CD8-positive, alpha-beta memory T cell (primary cell): ENCODE results near the gene MDFI. TPM values are rescaled to one million over a fixed set of nuclear protein-coding genes. Genes with fewer than 3 reads are reported as not detected.

Experiments used
- CTCF ChIA-PET: fragments of 350-600 bp; sonication (Branson Sonifier 250); formaldehyde crosslinking; loops from one replicate; lab custom pipeline; 2021; ENCODE audit warnings: antibody characterized with exemption; lab: Charles Lee
- POLR2A ChIA-PET: fragments of 350-600 bp; sonication (Branson Sonifier 250); formaldehyde crosslinking; loops from one replicate; lab custom pipeline; 2021; ENCODE audit warnings: antibody characterized with exemption; lab: Charles Lee
- DNase-seq, 5 donors: peaks; one replicate each; pipeline versions ENCODE4 v3.0.0 to v3.0.0-alpha.2; 2020 to 2022; ENCODE audit warnings: mixed read lengths in 1 of 5
- H3K27ac ChIP-seq: one replicate; pipeline ENCODE4 v1.7.0; 2013; ENCODE audit warnings: low read depth, mild to moderate bottlenecking, low read length, moderate library complexity
- H3K27me3 ChIP-seq: 2 replicates; pipeline ENCODE4 v1.7.0; 2013; ENCODE audit warnings: low read length, mild to moderate bottlenecking; ENCODE audit not compliant: insufficient read depth, poor library complexity, severe bottlenecking
- H3K36me3 ChIP-seq: 2 replicates; pipeline ENCODE4 v1.7.0; 2013; ENCODE audit warnings: mild to moderate bottlenecking, low read length, moderate library complexity; ENCODE audit not compliant: insufficient read depth
- H3K4me1 ChIP-seq: 2 replicates; pipeline ENCODE4 v1.7.0; 2013; ENCODE audit warnings: mild to moderate bottlenecking, low read length, moderate library complexity; ENCODE audit not compliant: insufficient read depth
- H3K4me3 ChIP-seq: 2 replicates; pipeline ENCODE4 v1.7.0; 2013; ENCODE audit warnings: mild to moderate bottlenecking, low read length
- H3K9me3 ChIP-seq: 2 replicates; pipeline ENCODE4 v1.7.0; 2013; ENCODE audit warnings: mild to moderate bottlenecking, low read length
- H3K27ac Mint-ChIP-seq, 8 donors: one replicate each; pipeline ENCODE4 v1.8.0; 2020 to 2021; ENCODE audit warnings: mixed read lengths in 8 of 8, mild to moderate bottlenecking in 6 of 8, inconsistent platforms in 3 of 8, moderate library complexity in 3 of 8
- H3K27me3 Mint-ChIP-seq, 2 donors: one replicate each; pipeline ENCODE4 v1.8.0; 2020 to 2021; ENCODE audit warnings: mixed read lengths in 2 of 2, mild to moderate bottlenecking in 1 of 2, moderate library complexity in 1 of 2
- H3K36me3 Mint-ChIP-seq, 3 donors: one replicate each; pipeline ENCODE4 v1.8.0; 2020 to 2021; ENCODE audit warnings: mixed read lengths in 3 of 3, inconsistent platforms in 1 of 3, mild to moderate bottlenecking in 1 of 3
- H3K4me1 Mint-ChIP-seq, 3 donors: one replicate each; pipeline ENCODE4 v1.8.0; 2020 to 2021; ENCODE audit warnings: mixed read lengths in 3 of 3, inconsistent platforms in 1 of 3, mild to moderate bottlenecking in 1 of 3
- H3K4me3 Mint-ChIP-seq, 7 donors: one replicate each; pipeline ENCODE4 v1.8.0; 2020 to 2021; ENCODE audit warnings: mixed read lengths in 7 of 7, mild to moderate bottlenecking in 6 of 7, moderate library complexity in 4 of 7, inconsistent platforms in 2 of 7
- H3K9me3 Mint-ChIP-seq, 5 donors: one replicate each; pipeline ENCODE4 v1.8.0; 2020 to 2022; ENCODE audit warnings: mixed read lengths in 5 of 5, mild to moderate bottlenecking in 3 of 5, moderate library complexity in 2 of 5, inconsistent platforms in 1 of 5
- polyA plus RNA-seq: library from polyadenylated mRNA; unstranded; fragments of 300-500 nt; fragmentation: Illumina TruSeq; gene quantifications from one replicate; pipeline ENCODE4 v1.2.3, GENCODE V29; 2021
- total RNA-seq, 2 experiments: library from RNA; stranded (reverse); gene quantifications; one replicate each; pipeline ENCODE4 v1.2.3, GENCODE V29; 2021

Gene MDFI
- total and polyA plus RNA-seq, 3 experiments from 2014 or later = not detected

- no peak overlapping the region for H3K27ac Mint-ChIP-seq
- DNase-seq = no peak
- CTCF ChIA-PET = interaction anchor here (0.8 to 5.1 kb wide), 20 partner anchors 8 to 389 kb away, joined by 3 to 30 read pairs (median 6); no protein-coding TSS in a partner anchor
Measured at GRCh38 chr6:41684311-41685180, 46.3 kb downstream of the MDFI start.

DNA sequence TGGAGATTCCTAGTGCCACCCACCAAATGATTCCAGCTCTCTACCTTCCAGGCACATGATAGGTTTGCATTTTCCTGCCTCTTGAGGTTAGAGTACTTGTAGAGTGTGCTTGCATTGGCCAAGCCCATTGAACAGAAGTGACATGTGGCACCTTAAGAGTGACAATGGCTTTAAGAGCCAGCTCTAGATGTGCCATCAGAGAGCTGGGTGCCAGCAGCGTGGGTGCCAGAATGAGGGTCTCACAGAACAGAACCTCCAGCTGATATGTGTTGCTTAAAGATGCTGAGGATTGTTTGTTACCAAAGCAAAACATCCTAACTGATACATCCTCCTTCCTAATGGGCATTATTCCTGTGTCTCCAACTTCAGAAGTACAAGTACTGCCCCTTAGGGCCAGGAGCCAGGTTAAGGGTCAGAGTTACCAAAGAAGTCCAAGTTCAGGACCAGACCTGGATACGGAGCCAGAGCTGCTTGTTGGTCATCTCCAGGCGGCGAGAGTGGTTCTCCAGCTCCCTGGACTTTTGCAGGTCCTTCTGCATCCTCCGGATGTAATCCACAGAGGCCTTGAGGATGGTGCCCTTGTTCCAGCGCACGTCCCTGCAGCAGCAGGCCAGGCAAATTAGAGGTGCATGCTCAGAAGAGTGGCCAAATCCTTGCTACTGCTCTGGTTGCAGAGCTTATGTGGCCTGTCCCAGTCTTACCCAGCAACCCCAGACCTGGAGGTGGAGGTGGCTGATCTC lies 47.5 kb downstream of the MDFI start:
- Mint-ChIP-seq H3K9me3 (no peaks in the 10 kb centered on the region), H3K4me1 (peaks cover 4 to 16% (median 5%) of the 10 kb centered on the region in 3 donors), H3K27ac (peak overlapping the region in 1 of 8 donors; percentile 22), H3K4me3 (no peak overlapping the region), H3K27me3 (peaks cover 2 to 3% of the 10 kb centered on the region in 2 donors), H3K36me3 (peaks cover 0 to 47% (median 0%) of the 10 kb centered on the region in 3 donors)
- no peak overlapping the region for H3K4me3 ChIP-seq
- CTCF ChIA-PET = interaction anchor here (1.0 to 5.1 kb wide), 9 partner anchors 9 to 347 kb away, joined by 3 to 30 read pairs (median 4); no protein-coding TSS in a partner anchor
- H3K27ac ChIP-seq = no peak overlapping the region
- H3K9me3 ChIP-seq = no peaks in the 10 kb centered on the region
- H3K27me3 ChIP-seq = no peaks in the 10 kb centered on the region
- DNase-seq = no peak
- POLR2A ChIA-PET = no interaction called here
- no peaks in the 10 kb centered on the region for H3K36me3 ChIP-seq
- H3K4me1 ChIP-seq = peaks cover 5% of the 10 kb centered on the region

More at GRCh38 chr6:41684311-41685180, 46.3 kb downstream of the MDFI start:
- Mint-ChIP-seq H3K4me1 (peaks cover 4 to 16% (median 5%) of the 10 kb centered on the region in 3 donors), H3K4me3 (peak overlapping the region in 1 of 7 donors; percentile 50), H3K36me3 (peaks cover 0 to 38% (median 0%) of the 10 kb centered on the region in 3 donors), H3K9me3 (no peaks in the 10 kb centered on the region), H3K27me3 (peaks cover 6 to 10% of the 10 kb centered on the region in 2 donors)
- Histone ChIP-seq H3K36me3 (no peaks in the 10 kb centered on the region), H3K9me3 (no peaks in the 10 kb centered on the region), H3K4me1 (peaks cover 5% of the 10 kb centered on the region), H3K27ac (no peak overlapping the region), H3K27me3 (no peaks in the 10 kb centered on the region), H3K4me3 (no peak overlapping the region)
- POLR2A ChIA-PET = no interaction called here

DNA sequence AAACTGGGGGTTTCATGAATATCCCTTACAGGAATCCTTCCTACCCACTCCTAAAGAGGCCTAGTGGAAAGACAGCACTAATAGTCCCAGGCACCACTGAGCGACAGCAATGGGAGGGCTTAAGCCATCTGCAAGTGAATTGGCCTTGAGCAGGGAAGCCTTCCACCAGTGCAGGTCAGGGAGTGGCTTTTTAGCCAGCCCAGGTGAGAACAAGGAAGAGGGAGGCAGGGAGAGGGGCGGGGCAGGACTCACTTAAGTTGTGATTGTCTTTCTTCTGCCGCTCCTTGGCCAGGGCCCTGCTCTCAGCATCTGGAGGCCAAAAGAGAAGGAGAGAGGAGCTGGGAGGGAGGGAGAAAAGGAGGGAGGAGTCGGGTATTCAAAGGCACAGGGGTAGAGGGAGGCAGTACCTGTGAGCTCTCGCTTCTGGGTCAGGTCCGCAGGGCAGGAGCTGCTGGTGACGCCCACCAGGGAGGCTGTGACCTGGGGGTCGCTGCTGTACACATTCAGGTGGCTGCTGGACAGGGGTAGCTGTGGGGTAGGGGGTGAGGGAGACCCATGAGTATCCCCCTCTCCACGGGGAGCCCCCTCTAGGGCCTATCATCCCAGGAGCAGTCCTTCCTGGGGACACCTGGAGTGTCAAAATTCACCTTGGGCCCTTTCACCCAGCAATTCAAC lies 49.4 kb downstream of the MDFI start:
- Mint-ChIP-seq H3K4me1 (peaks cover 4 to 9% (median 5%) of the 10 kb centered on the region in 3 donors), H3K27ac (peak overlapping the region in 3 of 8 donors; percentile 44 to 91 (median 68)), H3K9me3 (no peaks in the 10 kb centered on the region), H3K4me3 (no peak overlapping the region), H3K36me3 (peaks cover 0 to 59% (median 1%) of the 10 kb centered on the region in 3 donors), H3K27me3 (peaks cover 0 to 3% of the 10 kb centered on the region in 2 donors)
- Histone ChIP-seq H3K4me1 (peaks cover 5% of the 10 kb centered on the region), H3K4me3 (no peak overlapping the region), H3K27me3 (no peaks in the 10 kb centered on the region), H3K27ac (no peak overlapping the region), H3K9me3 (no peaks in the 10 kb centered on the region), H3K36me3 (no peaks in the 10 kb centered on the region)
- no peak for DNase-seq
- ChIA-PET POLR2A (no interaction called here), CTCF (interaction anchor here (0.9 to 5.1 kb wide), 3 partner anchors 8 to 85 kb away, joined by 3 to 20 read pairs (median 4); no protein-coding TSS in a partner anchor)

DNA sequence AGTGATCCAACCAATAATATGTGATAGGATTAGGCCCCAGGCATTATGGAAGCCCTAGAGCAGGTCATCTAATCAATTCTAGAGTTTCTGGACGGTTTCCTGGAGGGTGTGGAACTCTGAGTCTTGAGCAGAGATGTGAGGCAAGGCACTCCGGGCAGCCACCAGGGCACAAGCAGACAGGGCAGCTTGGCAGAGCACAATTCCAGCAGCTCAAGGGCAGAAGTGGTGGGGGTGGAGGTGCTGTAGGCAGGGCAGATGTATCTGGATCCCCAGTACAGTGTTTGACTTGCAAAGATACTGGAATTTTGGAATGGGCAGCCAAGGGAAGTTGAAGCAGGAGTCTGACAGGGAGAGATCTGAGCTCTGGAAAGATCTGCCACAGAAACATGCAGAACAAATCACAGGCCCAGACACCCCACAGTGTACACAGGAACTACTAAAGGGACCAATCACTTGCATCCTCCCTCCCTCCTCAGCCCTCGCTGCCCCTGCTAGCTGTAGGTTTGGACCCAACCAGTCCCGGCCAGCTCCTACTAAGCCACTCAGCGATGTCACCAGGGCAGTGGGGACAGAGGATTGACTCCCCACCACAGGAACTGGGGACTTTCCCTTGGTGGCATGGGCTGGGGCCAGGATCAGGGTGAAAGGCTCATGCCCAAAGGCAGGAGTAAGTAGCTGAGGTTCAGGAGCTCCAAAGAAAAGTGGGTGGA lies 50.1 kb downstream of the MDFI start:
- Mint-ChIP-seq H3K4me1 (peaks cover 4 to 5% (median 5%) of the 10 kb centered on the region in 3 donors), H3K9me3 (no peaks in the 10 kb centered on the region), H3K4me3 (no peak overlapping the region), H3K36me3 (peaks cover 0 to 59% (median 1%) of the 10 kb centered on the region in 3 donors), H3K27me3 (peaks cover 0 to 3% of the 10 kb centered on the region in 2 donors), H3K27ac (peak overlapping the region in 2 of 8 donors; percentile 11 to 50)
- Histone ChIP-seq H3K36me3 (no peaks in the 10 kb centered on the region), H3K27ac (no peak overlapping the region), H3K4me3 (no peak overlapping the region), H3K27me3 (no peaks in the 10 kb centered on the region), H3K9me3 (no peaks in the 10 kb centered on the region), H3K4me1 (peaks cover under 1% of the 10 kb centered on the region)
- no peak for DNase-seq
- ChIA-PET CTCF (interaction anchor here (0.9 to 1.8 kb wide), 3 partner anchors 17 to 86 kb away, joined by 3 to 5 read pairs (median 3); no protein-coding TSS in a partner anchor), POLR2A (no interaction called here)

DNA sequence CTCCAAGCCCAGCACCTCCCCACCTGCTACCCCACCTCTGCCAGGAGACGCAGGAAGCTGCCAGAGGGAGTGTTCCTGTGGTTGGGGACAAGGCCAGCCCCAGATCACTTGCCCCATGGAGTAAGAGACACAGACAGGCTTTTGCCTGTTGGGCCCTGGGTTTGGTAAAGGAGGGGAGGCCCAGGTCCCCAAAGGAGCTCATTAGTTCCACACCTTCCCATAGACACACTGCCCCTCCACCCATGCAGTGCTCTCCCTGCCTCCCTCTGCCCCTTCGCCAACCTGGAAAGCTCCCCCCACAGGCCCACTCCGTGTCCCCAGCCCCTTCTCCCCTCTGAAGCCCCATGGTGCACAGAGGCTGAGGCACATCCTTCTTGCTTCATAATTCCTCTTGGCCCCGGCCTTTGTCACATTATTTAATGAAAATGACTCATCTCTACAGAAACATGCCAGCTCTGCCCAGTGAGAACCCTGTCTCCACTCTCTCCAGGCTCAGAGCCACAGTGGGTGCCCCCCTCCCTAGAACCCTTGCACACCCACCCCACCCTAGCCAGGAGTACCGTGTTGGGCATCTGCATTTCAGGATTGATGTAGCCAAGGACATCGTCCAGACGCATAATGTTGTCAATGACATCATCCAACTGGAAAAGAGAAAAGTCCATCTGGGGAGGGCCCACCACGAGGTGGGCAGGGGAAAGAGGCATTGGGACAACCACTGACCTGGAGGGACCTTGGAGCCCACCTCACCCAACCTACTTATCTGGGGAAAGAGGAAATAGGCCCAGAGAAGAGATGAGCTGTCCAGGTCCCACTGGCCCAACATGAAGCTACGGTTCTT lies 51.1 kb downstream of the MDFI start:
- no peak overlapping the region for H3K27ac ChIP-seq
- no peaks in the 10 kb centered on the region for H3K27me3 ChIP-seq
- H3K9me3 ChIP-seq = no peaks in the 10 kb centered on the region
- Mint-ChIP-seq H3K27me3 (peaks cover 0 to 3% of the 10 kb centered on the region in 2 donors), H3K9me3 (no peaks in the 10 kb centered on the region), H3K4me3 (no peak overlapping the region), H3K27ac (peak overlapping the region in 4 of 8 donors; percentile 36 to 85 (median 68)), H3K36me3 (peaks cover 0 to 56% (median 1%) of the 10 kb centered on the region in 3 donors), H3K4me1 (peaks cover 0 to 1% (median 0%) of the 10 kb centered on the region in 3 donors)
- ChIA-PET POLR2A (interaction anchor here (0.5 kb wide), 2 partner anchors 41 to 157 kb away, joined by 3 read pairs; no protein-coding TSS in a partner anchor), CTCF (interaction anchor here (0.7 to 1.8 kb wide), 3 partner anchors 16 to 98 kb away, joined by 3 to 5 read pairs (median 3); no protein-coding TSS in a partner anchor)
- H3K4me1 ChIP-seq = no peaks in the 10 kb centered on the region
- no peak overlapping the region for H3K4me3 ChIP-seq
- H3K36me3 ChIP-seq = no peaks in the 10 kb centered on the region
- DNase-seq = no peak

GRCh38 chr6:41690541-41691330 lies 52.5 kb downstream of the MDFI start:
- no peaks in the 10 kb centered on the region for H3K9me3 ChIP-seq
- H3K27ac ChIP-seq = no peak overlapping the region
- Mint-ChIP-seq H3K9me3 (no peaks in the 10 kb centered on the region), H3K36me3 (peaks cover 0 to 53% (median 1%) of the 10 kb centered on the region in 3 donors), H3K27ac (no peak overlapping the region), H3K4me3 (no peak overlapping the region), H3K27me3 (peaks cover 0 to 3% of the 10 kb centered on the region in 2 donors), H3K4me1 (peaks cover 0 to 1% (median 0%) of the 10 kb centered on the region in 3 donors)
- H3K4me1 ChIP-seq = no peaks in the 10 kb centered on the region
- no peak for DNase-seq
- no peaks in the 10 kb centered on the region for H3K27me3 ChIP-seq
- CTCF ChIA-PET = interaction anchor here (1.8 kb wide), 1 partner anchor 14 kb away, joined by 5 read pairs; no protein-coding TSS in a partner anchor
- H3K36me3 ChIP-seq = no peaks in the 10 kb centered on the region
- H3K4me3 ChIP-seq = no peak overlapping the region
- POLR2A ChIA-PET = no interaction called here
